AG04449 (cell line): Measurements from ENCODE around the gene CSN3.

ENCODE experiments used
- CTCF ChIA-PET: fragments of 350-600 bp; formaldehyde crosslinking; extraction: SDS; loops from one replicate; lab custom pipeline; 2021; ENCODE audit warnings: antibody characterized with exemption; lab: Yijun Ruan, JAX
- POLR2A ChIA-PET: fragments of 400-600, 350-600 bp; formaldehyde crosslinking; extraction: SDS; loops from one replicate; lab custom pipeline; 2020; ENCODE audit warnings: antibody characterized with exemption, inconsistent platforms; lab: Yijun Ruan, JAX
- DNase-seq: peaks from one replicate; pipeline ENCODE4 v3.0.0-alpha.2; 2010; ENCODE audit warnings: low read depth, low spot score
- H3K4me3 ChIP-seq: 2 replicates; pipeline ENCODE4 v1.5.1; 2011; ENCODE audit warnings: low read depth, mild to moderate bottlenecking, control low read depth, low read length
- TF ChIP-seq, protein P1 (sequence below): IDR thresholded peaks from one replicate; pipeline ENCODE4 v1.5.1; 2011; ENCODE audit warnings: mild to moderate bottlenecking, moderate library complexity, low read length, control low read depth, inconsistent platforms; ENCODE audit not compliant: insufficient read depth; ENCODE audit errors: missing control alignments

Gene CSN3

GRCh38 chr4:70298051-70298450 is 55.7 kb downstream of the CSN3 start:
- CTCF ChIA-PET = no interaction called here
- TF ChIP-seq, protein P1, sequence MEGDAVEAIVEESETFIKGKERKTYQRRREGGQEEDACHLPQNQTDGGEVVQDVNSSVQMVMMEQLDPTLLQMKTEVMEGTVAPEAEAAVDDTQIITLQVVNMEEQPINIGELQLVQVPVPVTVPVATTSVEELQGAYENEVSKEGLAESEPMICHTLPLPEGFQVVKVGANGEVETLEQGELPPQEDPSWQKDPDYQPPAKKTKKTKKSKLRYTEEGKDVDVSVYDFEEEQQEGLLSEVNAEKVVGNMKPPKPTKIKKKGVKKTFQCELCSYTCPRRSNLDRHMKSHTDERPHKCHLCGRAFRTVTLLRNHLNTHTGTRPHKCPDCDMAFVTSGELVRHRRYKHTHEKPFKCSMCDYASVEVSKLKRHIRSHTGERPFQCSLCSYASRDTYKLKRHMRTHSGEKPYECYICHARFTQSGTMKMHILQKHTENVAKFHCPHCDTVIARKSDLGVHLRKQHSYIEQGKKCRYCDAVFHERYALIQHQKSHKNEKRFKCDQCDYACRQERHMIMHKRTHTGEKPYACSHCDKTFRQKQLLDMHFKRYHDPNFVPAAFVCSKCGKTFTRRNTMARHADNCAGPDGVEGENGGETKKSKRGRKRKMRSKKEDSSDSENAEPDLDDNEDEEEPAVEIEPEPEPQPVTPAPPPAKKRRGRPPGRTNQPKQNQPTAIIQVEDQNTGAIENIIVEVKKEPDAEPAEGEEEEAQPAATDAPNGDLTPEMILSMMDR = no peak
- POLR2A ChIA-PET = no interaction called here

DNA sequence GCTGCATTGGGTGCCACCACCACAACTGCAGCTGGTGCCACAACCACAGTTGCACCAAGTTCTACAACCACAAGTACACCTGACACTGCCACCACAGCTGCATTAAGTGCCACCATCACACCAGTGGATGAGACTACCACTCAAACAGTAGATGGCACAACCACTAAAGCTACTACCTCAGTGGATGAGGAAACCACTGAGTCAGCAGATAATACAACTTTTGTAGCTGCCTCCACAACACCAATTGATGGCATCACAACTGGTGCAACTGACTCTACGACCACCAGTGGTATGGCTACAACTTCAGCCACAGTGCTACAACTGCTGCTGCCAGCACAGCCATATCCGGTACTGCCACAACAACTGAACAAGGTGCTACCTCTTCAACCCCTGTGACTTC is 57.2 kb downstream of the CSN3 start:
- TF ChIP-seq, protein P1 = no peak
- ChIA-PET CTCF (no interaction called here), POLR2A (no interaction called here)
- DNase-seq = no peak
- H3K4me3 ChIP-seq = no peak overlapping the region

More at GRCh38 chr4:70298051-70298450, 55.7 kb downstream of the CSN3 start:
- DNase-seq = no peak
- no peak overlapping the region for H3K4me3 ChIP-seq

DNA sequence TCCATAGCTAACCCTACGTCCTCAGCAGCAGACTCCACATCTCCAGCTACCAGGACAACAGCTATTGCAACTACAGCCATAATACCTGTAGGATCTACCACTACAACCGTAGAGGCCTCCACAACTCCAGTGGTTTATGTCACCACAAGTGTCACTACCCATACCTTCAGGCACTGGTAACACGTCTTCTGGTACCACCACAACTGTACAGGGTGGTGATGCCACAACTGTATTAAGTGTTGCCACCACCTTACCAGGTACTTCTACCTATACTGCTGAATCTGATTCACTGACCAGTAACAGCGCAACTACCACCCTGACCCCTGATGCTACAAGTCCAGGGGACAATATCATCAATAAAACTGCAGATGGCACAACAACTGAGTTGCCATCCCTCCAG is 57.8 kb downstream of the CSN3 start:
- ChIA-PET POLR2A (no interaction called here), CTCF (no interaction called here)
- no peak overlapping the region for H3K4me3 ChIP-seq
- TF ChIP-seq, protein P1 = no peak
- DNase-seq = no peak
